Panc1 (cell line): ENCODE results near the gene DAB1. TPM values are rescaled to one million over a fixed set of nuclear protein-coding genes. Genes with fewer than 3 reads are reported as not detected.

Experiments used
- ATAC-seq: fragments of 200-7000 bp; cut with Tn5 transposase; 2 replicates; pipeline ENCODE4 v1.9.1; 2020; ENCODE audit warnings: mild to moderate bottlenecking, moderate library complexity
- BruUV-seq: library from RNA; stranded (reverse); fragments of 400-500 nt; replicated peaks from 2 replicates; lab custom pipeline; 2021; lab: Mats Ljungman, UMichigan
- CTCF ChIA-PET: fragments of 300-600 bp; sonication (Branson Sonifier 250); formaldehyde crosslinking; loops from one replicate; lab custom pipeline; 2022; ENCODE audit warnings: antibody characterized with exemption; lab: Charles Lee
- POLR2A ChIA-PET: fragments of 300-600 bp; sonication (Branson Sonifier 250); formaldehyde crosslinking; loops from one replicate; lab custom pipeline; 2022; ENCODE audit warnings: antibody characterized with exemption; lab: Charles Lee
- DNase-seq: peaks from one replicate; pipeline ENCODE4 v3.0.0-alpha.2; 2010; ENCODE audit warnings: low read depth, low spot score
- H3K27ac ChIP-seq: 2 replicates; pipeline ENCODE4 v1.5.1; 2011; ENCODE audit warnings: mild to moderate bottlenecking, low read length, inconsistent platforms
- H3K27me3 ChIP-seq: fragments of 200-500 bp; sonication (Bioruptor generic); 2 replicates; pipeline ENCODE4 v1.6.0; 2014; ENCODE audit warnings: low read length, inconsistent platforms; ENCODE audit not compliant: control insufficient read depth, insufficient read depth
- H3K36me3 ChIP-seq: fragments of 200-500 bp; sonication (Bioruptor generic); 2 replicates; pipeline ENCODE4 v1.5.1; 2014; ENCODE audit warnings: inconsistent platforms, mild to moderate bottlenecking, low read length, moderate library complexity; ENCODE audit not compliant: control insufficient read depth, insufficient read depth
- H3K4me1 ChIP-seq: 2 replicates; pipeline ENCODE4 v1.5.1; 2011; ENCODE audit warnings: inconsistent platforms, mild to moderate bottlenecking, low read length, moderate library complexity; ENCODE audit not compliant: control insufficient read depth, insufficient read depth
- H3K4me3 ChIP-seq, 2 experiments: 2 replicates each; pipeline ENCODE4 v1.5.1; 2011 to 2012; ENCODE audit warnings: low read depth in 2 of 2, low read length in 2 of 2, mild to moderate bottlenecking in 2 of 2, inconsistent platforms in 1 of 2, moderate library complexity in 1 of 2
- H3K9me3 ChIP-seq: fragments of 200-500 bp; sonication (Bioruptor generic); 2 replicates; pipeline ENCODE4 v1.5.1; 2014; ENCODE audit warnings: low read depth, mild to moderate bottlenecking, inconsistent platforms, low read length, moderate library complexity; ENCODE audit not compliant: control insufficient read depth, insufficient read depth
- CTCF ChIP-seq: fragments of 450-650 bp; IDR thresholded peaks from 2 replicates; pipeline ENCODE4 v1.5.1; 2017; ENCODE audit warnings: mild to moderate bottlenecking
- POLR2AphosphoS5 ChIP-seq: IDR thresholded peaks from 2 replicates; pipeline ENCODE4 v1.6.1; 2012; ENCODE audit warnings: mild to moderate bottlenecking, low read depth, low read length, moderate library complexity
- REST ChIP-seq, 2 experiments: IDR thresholded peaks; 2 replicates each; pipeline ENCODE4 v1.6.1; 2011 to 2012; ENCODE audit warnings: low read depth in 2 of 2, control low read depth in 1 of 2, low read length in 1 of 2, mild to moderate bottlenecking in 1 of 2, moderate library complexity in 1 of 2; ENCODE audit not compliant: insufficient read depth in 1 of 2
- SIN3A ChIP-seq: IDR thresholded peaks from 2 replicates; pipeline ENCODE4 v1.6.1; 2012; ENCODE audit warnings: low read depth, mild to moderate bottlenecking, low read length, moderate library complexity, borderline replicate concordance; ENCODE audit not compliant: insufficient read depth
- TCF7L2 ChIP-seq: IDR thresholded peaks from 2 replicates; pipeline ENCODE4 v1.6.1; 2011; ENCODE audit warnings: mild to moderate bottlenecking, low read depth, low read length, inconsistent platforms
- in situ Hi-C: cut with HindIII; loops from 2 replicates; pipeline ENCODE4 v1.10.0; 2016; ENCODE audit warnings: low sequenced_read_pairs, low pct_unique_long_range_greater_than_20kb
- intact Hi-C: fragments of 100-400 bp; cut with micrococcal nuclease; formaldehyde crosslinking; loops from one replicate; pipeline ENCODE4 v1.10.0; 2022; ENCODE audit not compliant: unreplicated experiment
- total RNA-seq: library from RNA; stranded (reverse); gene quantifications from one replicate; pipeline ENCODE4 v1.2.1, GENCODE V29; 2021; ENCODE audit not compliant: unreplicated experiment

The DAB1 gene
- total RNA-seq, 1 experiment from 2014 or later, result 0.05 TPM

- no peak for TF ChIP-seq CTCF
- DNase-seq (no peak), ATAC-seq (no peak)
- Histone ChIP-seq H3K9me3 (no peaks in the 10 kb centered on the region), H3K36me3 (no peaks in the 10 kb centered on the region), H3K27me3 (no peaks in the 10 kb centered on the region), H3K4me1 (no peaks in the 10 kb centered on the region), H3K27ac (no peak overlapping the region), H3K4me3 (no peak overlapping the region)
- in situ Hi-C loops, result no loop called here
- intact Hi-C loops, result no loop called here
- ChIA-PET POLR2A (no interaction called here), CTCF (no interaction called here)
- no TSS peak for BruUV-seq
Observed at GRCh38 chr1:57369889-57370288, 54.0 kb downstream of the DAB1 start.

- H3K27me3 ChIP-seq, result no peaks in the 10 kb centered on the region
- in situ Hi-C loops (no loop called here), intact Hi-C loops (no loop called here)
- no peaks in the 10 kb centered on the region for H3K36me3 ChIP-seq
- no TSS peak for BruUV-seq
- H3K4me1 ChIP-seq, result no peaks in the 10 kb centered on the region
- POLR2A ChIA-PET, result no interaction called here
- H3K27ac ChIP-seq, result no peak overlapping the region
- no peak for DNase-seq
- no peaks in the 10 kb centered on the region for H3K9me3 ChIP-seq
- CTCF ChIA-PET, result no interaction called here
- TF ChIP-seq TCF7L2, result no peak
- TF ChIP-seq CTCF, result no peak
- no peak for TF ChIP-seq SIN3A
- no peak for TF ChIP-seq POLR2AphosphoS5
- no peak for TF ChIP-seq REST (IDR thresholded peaks at IDR 0.05; ENCODE audit: insufficient read depth in 1 of 2, low read depth in 2 of 2, low read length in 1 of 2)
- H3K4me3 ChIP-seq, result no peak overlapping the region
- no peak for ATAC-seq
Observed at GRCh38 chr1:57367945-57368344, 55.9 kb downstream of the DAB1 start.

GRCh38 chr1:57363643-57364042, 60.2 kb downstream of the DAB1 start:
- peaks cover 3% of the 10 kb centered on the region; the same call in 1 of the 2 replicates for H3K27me3 ChIP-seq
- H3K4me3 ChIP-seq, result no peak overlapping the region
- ChIA-PET POLR2A (no interaction called here), CTCF (no interaction called here)
- TF ChIP-seq POLR2AphosphoS5 (no peak), REST (IDR thresholded peaks at IDR 0.05; ENCODE audit: insufficient read depth in 1 of 2, low read depth in 2 of 2, low read length in 1 of 2) (no peak), TCF7L2 (no peak), CTCF (no peak), SIN3A (no peak)
- H3K9me3 ChIP-seq, result no peaks in the 10 kb centered on the region
- no peak for DNase-seq
- no TSS peak for BruUV-seq
- no peak overlapping the region for H3K27ac ChIP-seq
- no peaks in the 10 kb centered on the region for H3K4me1 ChIP-seq
- ATAC-seq, result no peak
- in situ Hi-C loops (no loop called here), intact Hi-C loops (no loop called here)
- no peaks in the 10 kb centered on the region for H3K36me3 ChIP-seq
